ENCODE data around the gene LRRTM1. TPM values are rescaled to one million over a fixed set of nuclear protein-coding genes. Genes with fewer than 3 reads are reported as not detected.

The LRRTM1 gene
- total RNA-seq, 1 experiment from 2014 or later, result not detected

DNA sequence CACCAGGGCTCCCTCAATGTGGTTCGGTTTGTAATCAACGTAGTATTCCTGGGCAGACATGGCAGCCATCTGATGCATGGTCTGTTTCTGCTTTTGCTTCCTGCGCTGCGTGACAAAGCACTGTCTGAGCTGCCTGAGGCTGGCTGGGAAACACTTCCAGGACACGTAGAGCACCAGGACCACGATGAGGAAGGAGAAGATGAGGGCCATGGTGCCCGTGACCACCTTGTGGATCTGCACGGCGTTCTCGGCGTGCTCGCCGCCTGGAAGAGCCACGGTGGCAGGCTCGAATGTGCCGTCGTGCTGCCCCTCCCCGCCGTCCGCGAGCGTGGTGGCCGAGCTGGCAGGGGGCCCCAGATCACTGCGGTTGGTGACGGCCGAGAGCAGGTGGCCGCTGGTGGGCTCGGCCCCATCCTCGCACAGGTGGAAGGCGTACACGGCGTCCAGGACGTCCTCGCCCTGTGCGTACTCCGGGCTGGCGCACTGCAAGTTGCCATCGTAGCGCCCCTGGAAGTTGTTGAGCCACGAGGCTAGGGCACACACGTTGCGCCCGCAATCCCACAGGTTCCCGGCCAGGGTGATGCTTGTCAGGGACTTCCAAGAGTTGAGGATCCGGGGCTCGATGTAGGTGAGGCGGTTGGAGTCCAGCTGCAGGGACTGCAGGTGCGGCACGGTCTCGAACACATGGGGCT lies 2.1 kb downstream of the LRRTM1 start:
- Mint-ChIP-seq H3K27me3 (ENCODE audit: unreplicated experiment) (no peaks in the 10 kb centered on the region), H3K27ac (ENCODE audit: unreplicated experiment) (no peak overlapping the region), H3K36me3 (ENCODE audit: insufficient read depth, unreplicated experiment) (no peaks in the 10 kb centered on the region), H3K4me3 (ENCODE audit: low read depth, unreplicated experiment) (no peak overlapping the region), H3K9me3 (ENCODE audit: low read depth, unreplicated experiment) (peaks cover 6% of the 10 kb centered on the region), H3K4me1 (ENCODE audit: low read depth, unreplicated experiment) (no peaks in the 10 kb centered on the region)
- CTCF ChIA-PET, result no interaction called here
- no TSS peak for BruUV-seq (replicated peaks)
- intact Hi-C loops (cut with micrococcal nuclease; ENCODE audit: unreplicated experiment), result no loop called here
- TF ChIP-seq, protein P1, sequence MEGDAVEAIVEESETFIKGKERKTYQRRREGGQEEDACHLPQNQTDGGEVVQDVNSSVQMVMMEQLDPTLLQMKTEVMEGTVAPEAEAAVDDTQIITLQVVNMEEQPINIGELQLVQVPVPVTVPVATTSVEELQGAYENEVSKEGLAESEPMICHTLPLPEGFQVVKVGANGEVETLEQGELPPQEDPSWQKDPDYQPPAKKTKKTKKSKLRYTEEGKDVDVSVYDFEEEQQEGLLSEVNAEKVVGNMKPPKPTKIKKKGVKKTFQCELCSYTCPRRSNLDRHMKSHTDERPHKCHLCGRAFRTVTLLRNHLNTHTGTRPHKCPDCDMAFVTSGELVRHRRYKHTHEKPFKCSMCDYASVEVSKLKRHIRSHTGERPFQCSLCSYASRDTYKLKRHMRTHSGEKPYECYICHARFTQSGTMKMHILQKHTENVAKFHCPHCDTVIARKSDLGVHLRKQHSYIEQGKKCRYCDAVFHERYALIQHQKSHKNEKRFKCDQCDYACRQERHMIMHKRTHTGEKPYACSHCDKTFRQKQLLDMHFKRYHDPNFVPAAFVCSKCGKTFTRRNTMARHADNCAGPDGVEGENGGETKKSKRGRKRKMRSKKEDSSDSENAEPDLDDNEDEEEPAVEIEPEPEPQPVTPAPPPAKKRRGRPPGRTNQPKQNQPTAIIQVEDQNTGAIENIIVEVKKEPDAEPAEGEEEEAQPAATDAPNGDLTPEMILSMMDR (IDR thresholded peaks at IDR 0.05; ENCODE audit: unreplicated experiment), result no peak
- no peak for DNase-seq

DNA sequence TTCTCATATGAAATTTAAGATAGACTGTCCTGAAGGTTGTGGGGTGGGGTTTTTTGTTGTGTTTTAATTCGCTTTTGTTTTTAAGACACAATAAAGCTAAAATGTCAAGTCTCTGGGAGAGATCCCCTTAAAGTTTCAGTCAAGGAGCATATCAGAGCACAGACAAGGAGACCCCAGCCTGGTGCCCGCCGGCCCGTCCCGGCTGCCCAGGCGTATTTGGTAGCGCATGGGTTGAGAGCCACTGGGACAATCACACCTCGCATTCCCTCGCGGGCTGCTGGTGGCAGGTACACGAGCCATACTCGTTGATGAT lies 2.6 kb downstream of the LRRTM1 start:
- no peak overlapping the region for H3K27ac Mint-ChIP-seq (ENCODE audit: unreplicated experiment)
- peaks cover 6% of the 10 kb centered on the region for H3K9me3 Mint-ChIP-seq (ENCODE audit: low read depth, unreplicated experiment)
- BruUV-seq (replicated peaks), result no TSS peak
- DNase-seq, result no peak
- intact Hi-C loops (cut with micrococcal nuclease; ENCODE audit: unreplicated experiment), result no loop called here
- H3K36me3 Mint-ChIP-seq (ENCODE audit: insufficient read depth, unreplicated experiment), result no peaks in the 10 kb centered on the region
- no peaks in the 10 kb centered on the region for H3K4me1 Mint-ChIP-seq (ENCODE audit: low read depth, unreplicated experiment)
- TF ChIP-seq, protein P1 (IDR thresholded peaks at IDR 0.05; ENCODE audit: unreplicated experiment), result no peak
- CTCF ChIA-PET, result no interaction called here
- no peak overlapping the region for H3K4me3 Mint-ChIP-seq (ENCODE audit: low read depth, unreplicated experiment)
- no peaks in the 10 kb centered on the region for H3K27me3 Mint-ChIP-seq (ENCODE audit: unreplicated experiment)

DNA sequence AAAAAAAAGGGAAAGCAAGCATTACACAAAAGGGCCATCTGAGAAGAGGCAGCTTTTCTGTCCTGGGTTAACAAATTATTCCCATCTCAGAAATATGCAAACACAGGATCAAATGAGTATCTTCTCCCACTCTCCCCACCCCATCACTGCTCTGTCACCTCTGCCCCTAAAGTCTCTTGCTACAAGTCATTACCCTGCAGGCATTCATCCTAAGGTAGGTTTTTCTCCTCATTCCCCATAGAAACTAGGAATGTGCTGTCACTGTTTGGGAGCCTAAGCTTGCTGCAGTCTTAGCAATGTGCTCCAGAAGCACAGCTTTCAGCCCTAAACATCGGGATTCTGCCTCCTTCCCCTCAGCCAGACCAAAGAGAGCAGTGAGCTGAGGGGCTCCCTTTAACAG lies 3.6 kb downstream of the LRRTM1 start:
- intact Hi-C loops (cut with micrococcal nuclease; ENCODE audit: unreplicated experiment), result no loop called here
- TF ChIP-seq, protein P1 (IDR thresholded peaks at IDR 0.05; ENCODE audit: unreplicated experiment), result no peak
- Mint-ChIP-seq H3K4me3 (ENCODE audit: low read depth, unreplicated experiment) (no peak overlapping the region), H3K27ac (ENCODE audit: unreplicated experiment) (no peak overlapping the region), H3K9me3 (ENCODE audit: low read depth, unreplicated experiment) (peaks cover 3% of the 10 kb centered on the region), H3K4me1 (ENCODE audit: low read depth, unreplicated experiment) (no peaks in the 10 kb centered on the region), H3K27me3 (ENCODE audit: unreplicated experiment) (no peaks in the 10 kb centered on the region), H3K36me3 (ENCODE audit: insufficient read depth, unreplicated experiment) (no peaks in the 10 kb centered on the region)
- no TSS peak for BruUV-seq (replicated peaks)
- CTCF ChIA-PET, result interaction anchor here (0.6 kb wide), 1 partner anchor 176 kb away, joined by 3 read pairs; no protein-coding TSS in a partner anchor
- no peak for DNase-seq

DNA sequence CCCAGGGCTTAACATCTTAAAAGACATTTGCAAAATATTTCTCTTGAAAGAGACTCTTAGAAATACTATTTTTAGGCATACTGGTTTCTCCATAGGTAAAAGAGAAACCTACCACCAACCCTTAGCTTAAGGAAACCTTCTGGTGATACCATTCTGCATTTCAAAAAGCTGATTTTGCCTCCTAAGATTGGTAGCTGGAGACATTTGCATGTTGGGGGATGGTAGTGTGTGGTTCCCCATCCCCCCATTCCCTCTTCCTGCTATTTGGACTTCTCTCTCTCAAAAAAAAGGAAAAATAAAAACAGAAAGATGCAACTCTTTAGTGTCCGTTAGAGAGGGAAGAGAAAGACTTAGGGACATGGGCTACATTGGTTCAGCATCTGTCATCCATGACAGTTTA lies 4.2 kb downstream of the LRRTM1 start:
- H3K27ac Mint-ChIP-seq (ENCODE audit: unreplicated experiment), result no peak overlapping the region
- no peaks in the 10 kb centered on the region for H3K27me3 Mint-ChIP-seq (ENCODE audit: unreplicated experiment)
- no peaks in the 10 kb centered on the region for H3K4me1 Mint-ChIP-seq (ENCODE audit: low read depth, unreplicated experiment)
- H3K9me3 Mint-ChIP-seq (ENCODE audit: low read depth, unreplicated experiment), result peaks cover 3% of the 10 kb centered on the region
- BruUV-seq (replicated peaks), result no TSS peak
- no peak overlapping the region for H3K4me3 Mint-ChIP-seq (ENCODE audit: low read depth, unreplicated experiment)
- no peaks in the 10 kb centered on the region for H3K36me3 Mint-ChIP-seq (ENCODE audit: insufficient read depth, unreplicated experiment)
- TF ChIP-seq, protein P1 (IDR thresholded peaks at IDR 0.05; ENCODE audit: unreplicated experiment), result no peak
- intact Hi-C loops (cut with micrococcal nuclease; ENCODE audit: unreplicated experiment), result no loop called here
- CTCF ChIA-PET, result interaction anchor here (0.6 kb wide), 1 partner anchor 177 kb away, joined by 3 read pairs; no protein-coding TSS in a partner anchor
- DNase-seq, result no peak

Measured in Calu3 (cell line).